K562 (cell line): ENCODE results near the gene KRTAP3-3.
"Not testable (repeated sequence)": the region's sequence is repeated elsewhere in the genome, so short reads cannot be mapped to it uniquely, and the experiment has no call there.

Experiments used
- CBX2 ChIP-seq: fragments of 200-600 bp; sonication (generic); IDR thresholded peaks from one replicate; pipeline ENCODE4 v1.6.1; 2012; ENCODE audit warnings: mild to moderate bottlenecking, low read length, inconsistent platforms; ENCODE audit not compliant: insufficient read depth, poor library complexity, severe bottlenecking
- ETV6 ChIP-seq, 3 experiments: fragments of 150-350 bp in 1 of 3; sonication (generic) in 1 of 3; formaldehyde crosslinking in 1 of 3; IDR thresholded peaks; 2 replicates each; pipeline versions ENCODE4 v1.6.1 to v1.8.0; 2014 to 2022; ENCODE audit warnings: borderline replicate concordance in 2 of 3, low read depth in 2 of 3, antibody characterized with exemption in 1 of 3, low read length in 1 of 3, mild to moderate bottlenecking in 1 of 3, missing genetic modification reagents in 1 of 3
- NR2C2 ChIP-seq, 2 experiments: fragments of 200-800 bp in 1 of 2; sonication (Bioruptor generic) in 1 of 2; sonication (generic) in 1 of 2; formaldehyde crosslinking in 1 of 2; IDR thresholded peaks; 2 replicates each; pipeline versions ENCODE4 v1.6.1 to v1.8.0; 2016 to 2022; ENCODE audit warnings: mild to moderate bottlenecking in 1 of 2, missing compliant biosample characterization in 1 of 2, missing genetic modification characterization in 1 of 2, missing genetic modification reagents in 1 of 2
- TBP ChIP-seq: optimal IDR thresholded peaks from 2 replicates; pipeline ENCODE3; 2011; ENCODE audit warnings: low read depth, low read length, improper control_type of control experiment
- ZNF324 ChIP-seq: fragments of 250-450 bp; sonication (Bioruptor Pico); IDR thresholded peaks from 2 replicates; pipeline ENCODE4 v1.4.0; 2020; ENCODE audit warnings: mild to moderate bottlenecking
- TF ChIP-seq, protein P1 (sequence below): sonication (generic); formaldehyde crosslinking; IDR thresholded peaks from 2 replicates; pipeline ENCODE4 v1.5.0; 2020; ENCODE audit warnings: missing genetic modification reagents
- TF ChIP-seq, protein P2 (sequence below), 3 experiments: IDR thresholded peaks in 2 of 3; conservative IDR thresholded peaks in 1 of 3; 2 replicates each; pipeline ENCODE4 v1.5.1; 2011 to 2012; ENCODE audit warnings: low read length in 3 of 3, mild to moderate bottlenecking in 3 of 3, control low read depth in 2 of 3, improper control_type of control experiment in 1 of 3, inconsistent platforms in 1 of 3, low read depth in 1 of 3, mixed read lengths in 1 of 3, moderate library complexity in 1 of 3; ENCODE audit not compliant: insufficient read depth in 2 of 3

DNA sequence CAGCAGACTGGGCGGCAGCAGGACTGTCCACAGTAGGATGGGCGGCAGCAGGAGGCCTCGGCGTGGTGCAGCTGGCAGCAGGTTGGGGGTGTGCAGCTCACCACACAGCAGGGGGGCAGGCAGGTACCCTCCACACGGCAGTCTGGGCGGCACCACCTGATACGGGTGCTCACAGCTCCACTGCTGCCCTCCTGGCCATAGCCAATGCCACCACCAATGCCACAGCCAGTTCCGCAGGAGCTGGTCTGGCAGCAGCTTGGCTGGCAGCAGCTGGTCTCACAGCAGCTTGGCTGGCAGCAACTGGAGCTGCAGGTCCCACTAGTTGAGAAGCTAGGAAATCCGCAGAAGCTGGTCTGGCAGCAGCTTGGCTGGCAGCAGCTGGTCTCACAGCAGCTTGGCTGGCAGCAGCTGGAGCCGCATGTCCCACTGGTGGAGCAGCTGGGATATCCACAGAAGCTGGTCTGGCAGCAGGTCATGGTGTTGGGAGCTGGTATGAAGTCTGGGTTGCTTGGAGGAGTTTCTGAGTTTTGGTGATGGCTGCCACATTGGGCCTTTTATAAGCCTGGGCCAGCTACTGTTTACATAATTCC is 40.5 kb upstream of the KRTAP3-3 start, which contains the start of gene KRTAP1-3:
- TF ChIP-seq NR2C2 (CRISPR knock-in tag; IDR thresholded peaks at IDR 0.05); NR2C2 (tag; IDR thresholded peaks at IDR 0.05); ZNF324 (CRISPR knock-in tag); TBP; ETV6 (IDR thresholded peaks at IDR 0.05; ENCODE audit: borderline replicate concordance in 1 of 2, low read depth in 2 of 2, low read length in 1 of 2); ETV6 (CRISPR knock-in tag; IDR thresholded peaks at IDR 0.05; ENCODE audit: borderline replicate concordance); CBX2: not testable (repeated sequence)
- TF ChIP-seq, protein P1, sequence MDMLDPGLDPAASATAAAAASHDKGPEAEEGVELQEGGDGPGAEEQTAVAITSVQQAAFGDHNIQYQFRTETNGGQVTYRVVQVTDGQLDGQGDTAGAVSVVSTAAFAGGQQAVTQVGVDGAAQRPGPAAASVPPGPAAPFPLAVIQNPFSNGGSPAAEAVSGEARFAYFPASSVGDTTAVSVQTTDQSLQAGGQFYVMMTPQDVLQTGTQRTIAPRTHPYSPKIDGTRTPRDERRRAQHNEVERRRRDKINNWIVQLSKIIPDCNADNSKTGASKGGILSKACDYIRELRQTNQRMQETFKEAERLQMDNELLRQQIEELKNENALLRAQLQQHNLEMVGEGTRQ (CRISPR knock-in tag), result not testable (repeated sequence)
- TF ChIP-seq, protein P2, sequence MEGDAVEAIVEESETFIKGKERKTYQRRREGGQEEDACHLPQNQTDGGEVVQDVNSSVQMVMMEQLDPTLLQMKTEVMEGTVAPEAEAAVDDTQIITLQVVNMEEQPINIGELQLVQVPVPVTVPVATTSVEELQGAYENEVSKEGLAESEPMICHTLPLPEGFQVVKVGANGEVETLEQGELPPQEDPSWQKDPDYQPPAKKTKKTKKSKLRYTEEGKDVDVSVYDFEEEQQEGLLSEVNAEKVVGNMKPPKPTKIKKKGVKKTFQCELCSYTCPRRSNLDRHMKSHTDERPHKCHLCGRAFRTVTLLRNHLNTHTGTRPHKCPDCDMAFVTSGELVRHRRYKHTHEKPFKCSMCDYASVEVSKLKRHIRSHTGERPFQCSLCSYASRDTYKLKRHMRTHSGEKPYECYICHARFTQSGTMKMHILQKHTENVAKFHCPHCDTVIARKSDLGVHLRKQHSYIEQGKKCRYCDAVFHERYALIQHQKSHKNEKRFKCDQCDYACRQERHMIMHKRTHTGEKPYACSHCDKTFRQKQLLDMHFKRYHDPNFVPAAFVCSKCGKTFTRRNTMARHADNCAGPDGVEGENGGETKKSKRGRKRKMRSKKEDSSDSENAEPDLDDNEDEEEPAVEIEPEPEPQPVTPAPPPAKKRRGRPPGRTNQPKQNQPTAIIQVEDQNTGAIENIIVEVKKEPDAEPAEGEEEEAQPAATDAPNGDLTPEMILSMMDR (IDR thresholded peaks at IDR 0.05 in 2 of 3, conservative IDR thresholded peaks at IDR 0.05 in 1 of 3; ENCODE audit: insufficient read depth in 2 of 3, low read depth in 1 of 3, low read length in 3 of 3), result not testable (repeated sequence)
